CD4-positive, alpha-beta T cell treated with Interferon gamma for 1 hour (primary cell): Measurements from ENCODE around the gene FZR1.
A peak's percentile ranks its signal among the peaks of the same experiment; 100 is the strongest.

Experiments
- DNase-seq: peaks from one replicate; pipeline ENCODE4 v3.0.0-alpha.2; 2020

Gene FZR1

DNA sequence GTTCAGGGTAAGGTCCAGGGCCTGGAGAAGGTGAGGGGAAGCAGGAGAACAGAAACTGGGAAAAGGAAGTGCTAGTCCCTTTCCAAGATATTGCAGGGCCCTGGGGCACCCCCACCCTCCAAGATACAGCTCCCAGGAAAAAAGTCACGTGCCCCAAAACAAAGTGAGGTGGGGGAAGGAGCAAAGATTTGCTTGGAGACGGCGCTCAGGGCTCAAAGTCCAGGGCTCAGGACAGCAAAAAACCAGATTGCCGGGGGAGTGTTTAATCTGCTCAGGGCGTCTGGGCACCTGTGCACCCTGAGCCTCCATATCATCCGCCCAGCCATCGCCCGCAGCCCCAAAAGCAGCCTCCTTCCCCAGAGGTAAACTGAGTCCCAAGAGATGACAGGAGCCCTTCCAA is 32.1 kb upstream of the FZR1 start:
- DNase-seq: no peak

DNA sequence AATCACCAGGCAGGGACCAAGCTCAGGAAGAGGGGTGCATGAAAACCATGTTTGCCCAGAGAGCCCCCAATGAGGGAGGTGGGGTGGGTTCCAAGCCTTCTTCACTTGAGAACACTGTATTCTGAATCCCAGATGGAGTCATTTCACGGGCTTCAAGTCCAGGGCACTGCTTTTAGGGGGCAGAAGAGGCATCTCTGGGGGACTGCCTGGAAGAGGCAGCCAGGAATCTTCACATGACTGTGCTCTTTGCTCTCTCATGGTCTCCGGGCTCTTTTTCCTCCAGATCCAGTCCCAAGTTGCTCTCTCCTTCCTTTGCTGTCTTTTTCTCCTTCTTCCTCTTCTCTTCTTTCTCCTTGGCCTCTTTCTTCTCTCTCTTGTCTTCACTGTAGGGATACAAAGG is 31.5 kb upstream of the FZR1 start:
- DNase-seq: no peak

GRCh38 chr19:3475449-3475848 is 30.7 kb upstream of the FZR1 start:
- no peak for DNase-seq

- DNase-seq: no peak
These were observed 29.3 kb upstream of the FZR1 start for GRCh38 chr19:3476830-3477229.

DNA sequence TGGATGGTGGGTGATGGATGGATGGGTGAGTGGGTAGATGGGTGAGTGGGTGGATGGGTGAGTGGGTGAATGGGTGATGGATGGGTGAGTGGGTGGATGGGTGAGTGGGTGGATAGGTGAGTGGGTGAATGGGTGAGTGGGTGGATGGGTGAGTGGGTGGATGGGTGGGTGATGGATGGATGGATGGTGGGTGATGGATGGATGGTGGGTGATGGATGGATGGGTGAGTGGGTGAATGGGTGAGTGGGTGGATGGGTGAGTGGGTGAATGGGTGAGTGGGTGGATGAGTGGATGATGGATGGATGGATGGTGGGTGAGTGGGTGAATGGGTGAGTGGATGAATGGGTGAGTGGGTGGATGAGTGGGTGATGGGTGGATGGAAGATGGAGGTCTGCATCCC is 28.6 kb upstream of the FZR1 start:
- no peak for DNase-seq

DNA sequence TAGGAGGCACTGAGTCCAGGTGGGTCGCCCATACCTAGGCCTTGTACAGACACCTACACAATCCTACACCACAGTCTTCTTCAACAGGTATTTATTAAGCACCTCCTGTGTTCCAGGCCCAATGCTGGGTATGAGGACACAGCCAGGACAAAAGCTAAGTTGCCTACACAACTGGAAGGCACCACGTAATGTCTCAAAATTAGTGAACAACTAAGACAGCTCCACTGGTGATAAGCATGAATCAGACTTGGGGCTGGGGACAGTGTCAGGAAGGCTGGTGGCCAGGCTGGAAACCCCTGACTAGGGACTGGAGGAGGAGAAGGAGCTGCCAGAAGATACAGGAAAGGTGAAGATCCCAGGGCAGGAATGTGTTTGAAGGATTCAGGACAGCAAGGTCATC is 28.2 kb upstream of the FZR1 start:
- DNase-seq: no peak

- no peak for DNase-seq
These were observed 27.5 kb upstream of the FZR1 start for GRCh38 chr19:3478409-3479176.

DNA sequence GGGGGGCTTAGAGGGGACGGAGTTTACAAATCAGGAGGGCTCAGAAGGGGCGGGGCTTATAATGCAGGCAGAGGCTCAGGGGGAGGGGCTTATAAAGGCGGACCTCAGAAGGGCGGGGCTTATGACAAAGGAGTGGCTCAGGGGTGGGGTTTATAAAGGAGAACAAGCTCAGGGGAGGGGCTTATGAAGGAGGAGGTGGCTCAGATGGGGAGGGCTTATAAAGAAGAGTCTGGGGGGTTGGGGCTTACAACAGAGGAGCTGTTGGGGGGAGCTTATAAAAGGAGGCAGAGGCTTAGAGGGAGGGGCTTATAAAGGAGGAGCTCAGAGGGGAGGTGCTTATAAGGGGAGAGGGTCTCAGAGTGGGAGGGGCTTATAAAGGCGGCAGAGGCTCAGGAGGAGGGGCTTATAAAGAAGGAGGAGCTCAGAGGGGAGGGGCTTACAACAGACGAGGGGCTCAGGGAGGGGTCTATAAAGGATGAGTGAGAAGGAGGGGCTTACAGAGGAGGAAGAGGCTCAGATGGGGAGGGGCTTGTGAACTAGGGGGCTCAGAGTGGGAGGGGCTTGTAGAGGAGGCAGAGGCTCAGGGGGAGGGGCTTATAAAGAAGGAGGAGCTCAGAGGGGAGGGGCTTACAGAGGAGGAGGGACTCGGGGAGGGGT is 26.8 kb upstream of the FZR1 start:
- peak; percentile 74 for DNase-seq

- DNase-seq: peak; percentile 34
These were observed 26.3 kb upstream of the FZR1 start for GRCh38 chr19:3479834-3480215.

- DNase-seq: no peak
These were observed 25.6 kb upstream of the FZR1 start, which contains the start of gene SMIM24 for GRCh38 chr19:3480383-3481091. SMIM24 (minus strand) TSS chr19:3480525; CDS start chr19:3480463, 62 bp downstream.

DNA sequence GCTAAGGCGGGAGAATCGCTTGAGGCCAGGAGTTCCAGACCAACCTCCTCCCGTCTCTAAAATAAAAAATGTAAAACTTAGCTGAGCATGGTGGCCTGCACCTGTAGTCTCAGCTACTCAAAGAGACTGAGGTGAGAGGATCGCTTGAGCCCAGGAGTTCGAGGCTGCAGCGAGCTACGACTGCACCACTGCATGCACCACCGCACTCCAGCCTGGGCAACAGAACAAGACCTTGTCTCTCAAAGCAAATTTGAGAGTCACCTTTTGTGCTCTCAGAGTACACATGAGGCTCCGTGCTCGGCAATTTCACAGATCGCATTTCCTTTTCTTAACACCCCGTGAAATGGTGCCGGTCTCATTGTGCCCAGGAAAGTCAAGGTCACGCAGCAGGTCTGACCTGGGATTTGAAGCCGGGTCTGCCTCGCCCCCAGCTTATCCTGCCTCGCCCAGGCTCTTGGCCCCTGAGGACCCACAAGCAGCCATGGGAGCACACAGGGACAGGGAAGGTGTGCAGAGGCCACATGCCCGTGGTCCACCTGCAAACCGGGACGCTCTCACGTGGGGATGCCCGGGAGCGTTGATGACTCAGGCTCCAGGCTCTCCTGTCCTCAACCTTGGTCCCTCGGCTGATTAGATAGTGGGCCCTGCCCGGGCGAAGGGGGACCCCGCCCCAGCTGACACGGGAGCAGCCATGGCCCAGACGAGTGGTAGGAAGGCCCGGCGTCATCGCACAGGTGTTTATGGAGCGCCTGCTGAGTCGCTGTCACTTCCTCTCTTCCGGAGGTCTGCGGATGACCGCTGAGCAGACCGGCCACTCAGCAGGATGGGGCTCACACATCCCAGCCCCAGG is 24.6 kb upstream of the FZR1 start:
- no peak for DNase-seq

DNA sequence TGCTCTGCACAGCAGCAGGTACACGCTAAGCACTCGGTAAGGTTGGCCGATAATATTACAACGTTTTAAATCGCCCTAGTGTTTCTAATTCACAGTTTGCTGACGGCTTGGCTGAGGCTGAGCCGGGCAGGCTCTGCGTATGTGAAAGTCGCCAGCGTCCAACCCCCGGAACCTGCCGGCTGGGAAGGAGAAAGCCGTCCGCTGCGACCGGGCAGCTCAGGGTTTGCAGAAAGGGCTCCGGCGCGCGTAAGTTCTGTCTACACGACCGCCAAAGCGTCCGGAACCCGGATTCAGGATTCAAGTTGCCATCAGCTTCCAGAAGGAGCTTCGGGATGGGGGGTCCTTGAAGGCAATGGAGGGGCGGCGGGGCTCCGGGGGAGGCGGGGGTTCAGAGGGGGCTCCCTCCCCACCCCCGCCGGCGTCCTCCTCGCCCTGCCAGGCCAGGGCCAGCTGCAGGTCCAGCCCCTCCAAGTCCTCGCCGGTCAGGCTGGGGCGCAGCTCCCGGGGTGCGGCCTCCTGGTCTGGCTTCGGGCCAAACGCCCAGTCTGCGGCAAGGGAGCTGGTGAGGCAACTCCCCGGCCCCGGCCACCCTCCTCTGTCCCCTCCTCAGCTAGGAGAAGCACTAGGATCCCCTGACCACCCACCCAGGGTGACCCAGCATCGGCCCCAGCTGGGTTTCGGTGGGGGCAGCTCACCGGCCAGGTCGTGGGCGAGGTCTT is 23.4 kb upstream of the FZR1 start:
- no peak for DNase-seq

DNA sequence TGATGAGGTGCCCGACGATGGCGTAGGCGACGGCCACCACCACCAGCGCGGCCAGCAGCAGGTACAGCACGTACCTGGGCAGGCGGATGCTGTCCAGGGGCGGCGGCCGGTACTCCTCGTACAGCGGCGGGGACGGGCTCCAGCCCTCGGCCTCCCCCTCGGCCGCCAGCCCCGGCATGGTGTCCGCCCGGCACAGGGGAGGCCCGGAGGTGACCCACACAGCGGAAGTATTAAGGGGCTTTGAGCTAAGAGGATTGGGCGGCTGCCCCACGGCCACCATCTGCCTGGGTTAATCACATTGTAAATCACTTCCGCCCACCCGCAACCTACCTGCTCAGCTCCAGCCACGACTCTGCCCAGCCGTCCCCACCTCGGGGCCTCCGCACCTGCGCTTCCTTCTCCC is 22.9 kb upstream of the FZR1 start, which contains the start of gene SMIM44:
Gene SMIM44, minus strand, starts transcription at position 216 of the 403 bp plus-strand sequence. Its CDS starts 38 bp downstream, at position 178.
- DNase-seq: no peak

- no peak for DNase-seq
These were observed 14.6 kb upstream of the FZR1 start for GRCh38 chr19:3491396-3492119.

DNA sequence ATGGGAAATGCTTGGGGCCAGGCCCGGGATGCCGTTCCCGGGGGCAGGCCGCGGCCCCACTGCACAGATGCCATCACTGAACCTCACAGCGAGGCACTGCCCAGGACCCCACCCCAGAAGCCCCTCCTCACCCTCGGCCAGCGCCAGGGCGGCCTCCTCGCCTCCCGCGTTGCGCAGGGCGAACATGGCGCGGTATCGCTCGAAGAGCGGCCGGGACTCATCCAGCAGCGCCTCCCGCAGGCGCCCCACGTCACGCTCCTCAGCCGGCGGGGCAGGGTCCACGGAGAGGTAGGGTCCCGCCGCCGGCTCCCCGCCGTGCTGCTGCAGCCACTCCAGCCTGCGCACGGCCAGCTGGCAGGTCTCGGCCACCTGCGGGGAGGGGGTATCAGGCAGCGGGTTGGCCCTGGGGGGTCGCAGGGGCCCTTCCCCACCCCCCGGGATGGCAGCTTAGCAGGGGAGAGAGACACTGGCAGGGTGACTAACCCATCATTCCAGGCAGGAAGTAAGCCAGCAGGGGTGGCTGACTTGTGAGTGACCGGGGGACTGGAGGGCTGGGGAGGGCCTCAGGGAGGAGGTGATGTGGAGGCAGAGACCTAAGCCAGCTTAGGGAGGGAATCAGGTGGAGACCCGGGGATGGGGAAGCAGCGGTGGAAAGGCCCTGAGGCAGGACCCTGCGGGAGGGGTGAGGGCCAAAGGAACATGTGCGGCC is 13.8 kb upstream of the FZR1 start:
- no peak for DNase-seq

DNA sequence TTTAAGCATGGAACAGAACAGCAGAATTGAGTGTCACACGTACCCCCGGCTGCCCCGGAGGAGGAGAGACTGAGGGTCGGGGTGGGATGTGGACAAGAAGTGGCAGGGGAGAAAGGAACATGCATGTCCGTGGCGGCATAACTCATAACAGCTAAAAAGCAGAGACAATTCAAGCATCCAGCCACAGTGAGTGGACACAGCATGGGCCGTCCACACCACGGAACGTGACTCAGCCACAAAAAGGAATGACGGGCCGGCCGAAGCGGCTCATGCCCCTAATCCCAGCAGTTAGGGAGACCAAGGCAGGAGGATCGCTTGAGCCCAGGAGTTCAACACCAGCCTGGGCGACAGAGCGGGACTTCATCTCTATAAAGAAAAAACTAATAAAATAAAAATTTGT is 13.2 kb upstream of the FZR1 start:
- DNase-seq: no peak

- no peak for DNase-seq
These were observed 12.5 kb upstream of the FZR1 start for GRCh38 chr19:3493651-3494050.

GRCh38 chr19:3494051-3494450 is 12.1 kb upstream of the FZR1 start:
- peak; percentile 12 for DNase-seq

- DNase-seq: peak; percentile 35
These were observed 11.6 kb upstream of the FZR1 start for GRCh38 chr19:3494559-3494958.

- DNase-seq: no peak
These were observed 9.5 kb upstream of the FZR1 start for GRCh38 chr19:3496392-3497273.
